H1 (cell line): ENCODE measurements around the gene UPK1B. TPM values are rescaled to one million over a fixed set of nuclear protein-coding genes. Genes with fewer than 3 reads are reported as not detected.

ENCODE experiments used
- CHD7 ChIP-seq: fragments of 300-600 bp; sonication (generic); IDR thresholded peaks from 2 replicates; pipeline ENCODE4 v1.7.1; 2012; ENCODE audit warnings: low read length, moderate library complexity, mild to moderate bottlenecking, inconsistent platforms; ENCODE audit not compliant: insufficient replicate concordance
- SIN3A ChIP-seq, 2 experiments: IDR thresholded peaks in 1 of 2; conservative IDR thresholded peaks in 1 of 2; 2 replicates each; pipeline ENCODE4 v1.6.1; 2011 to 2012; ENCODE audit warnings: low read length in 2 of 2, improper control_type of control experiment in 1 of 2, low read depth in 1 of 2, mild to moderate bottlenecking in 1 of 2
- polyA plus RNA-seq, 7 experiments: library from polyadenylated mRNA; depleted of rRNA in 3 of 7; stranded (reverse) in 5 of 7; unstranded in 2 of 7; fragments of >200 nt in 5 of 7; fragments of 200-250 nt in 2 of 7; gene quantifications; 1 replicate in 5 of 7; 2 replicates in 1 of 7; 4 replicates in 1 of 7; pipeline versions ENCODE4 v1.2.1 to v1.2.3, GENCODE V29; 2011 to 2013; ENCODE audit warnings: missing spikeins in 2 of 7, mixed read lengths in 2 of 7
- total RNA-seq: library from RNA; stranded (reverse); fragmentation: NEBNext Ultra II Directional; extraction: Animal tissue kit (Norgen Biotek cat#: 25700); gene quantifications from 2 replicates; pipeline ENCODE4 v1.2.1, GENCODE V29; 2021

UPK1B gene
- total and polyA plus RNA-seq, 2 of the 8 experiments (the other 6 are each of a cell fraction or from before 2014, with no cell fraction given) = 0.67 to 0.68 TPM

GRCh38 chr3:119207512-119207875 lies 34.1 kb downstream of the UPK1B start (continued):
- TF ChIP-seq CHD7 (no peak), SIN3A (conservative IDR thresholded peaks at IDR 0.05 in 1 of 2, IDR thresholded peaks at IDR 0.05 in 1 of 2; ENCODE audit: low read depth in 1 of 2, low read length in 2 of 2) (no peak)
